ENCODE data around the gene ATE1. TPM values are rescaled to one million over a fixed set of nuclear protein-coding genes. Genes with fewer than 3 reads are reported as not detected.

Gene ATE1
- total RNA-seq, 1 experiment from 2014 or later, result 39.2 TPM

DNA sequence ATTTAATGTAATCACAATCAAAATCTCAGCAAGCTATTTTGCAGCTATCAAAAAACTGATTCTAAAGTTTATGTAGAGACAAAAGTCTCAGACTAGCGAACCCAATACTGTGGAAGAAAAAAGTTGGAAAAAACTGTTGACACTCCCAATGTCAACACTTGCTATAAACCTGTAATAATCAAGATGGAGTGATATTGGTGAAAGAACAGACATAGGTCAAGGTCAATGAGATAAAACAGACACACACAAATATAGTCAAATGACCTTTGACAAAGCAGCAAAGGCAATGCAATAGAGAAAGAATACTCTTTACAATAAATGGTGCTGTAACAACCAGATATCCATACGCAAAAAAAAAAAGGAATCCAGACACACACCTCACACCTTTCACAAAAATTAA lies 84.5 kb downstream of the ATE1 start:
- Histone ChIP-seq H3K4me2 (ENCODE audit: low read length) (no peak overlapping the region), H3K9ac (ENCODE audit: low read length) (no peak overlapping the region), H3K27me3 (ENCODE audit: insufficient read depth, low read length) (no peaks in the 10 kb centered on the region), H3K9me2 (ENCODE audit: insufficient read depth) (no peaks in the 10 kb centered on the region), H3K9me3 (ENCODE audit: control insufficient read depth in 1 of 2, insufficient read depth in 1 of 2, low read depth in 1 of 2, low read length in 2 of 2) (no peaks in the 10 kb centered on the region), H3K27ac (ENCODE audit: low read depth, low read length) (no peak overlapping the region), H3K4me3 (replicated peaks in 1 of 2; ENCODE audit: low read depth in 1 of 2, low read length in 2 of 2) (no peak overlapping the region), H2AFZ (ENCODE audit: low read depth, low read length, poor library complexity, severe bottlenecking) (no peak overlapping the region), H3K79me2 (ENCODE audit: insufficient read depth, low read length) (no peaks in the 10 kb centered on the region), H4K20me1 (ENCODE audit: insufficient read depth) (no peaks in the 10 kb centered on the region), H3K4me1 (ENCODE audit: control insufficient read depth in 1 of 2, insufficient read depth in 2 of 2, low read length in 2 of 2) (no peaks in the 10 kb centered on the region), H3K36me3 (ENCODE audit: control insufficient read depth in 1 of 2, insufficient read depth in 2 of 2, low read length in 2 of 2) (no peaks in the 10 kb centered on the region)
- RAD21 ChIA-PET (ENCODE audit: low non-redundant PET in 1 of 2, low total read pairs in 2 of 2, uncharacterized antibody in 2 of 2, unreplicated experiment in 2 of 2), result no interaction called here
- intact Hi-C loops (cut with micrococcal nuclease), result no loop called here
- ATAC-seq (no peak), DNase-seq (ENCODE audit: low read depth, low spot score) (no peak)
- POLR2A ChIA-PET, result no interaction called here
- no peak for TF ChIP-seq EZH2phosphoT487 (IDR thresholded peaks at IDR 0.05; ENCODE audit: borderline replicate concordance)
- TF ChIP-seq RAD21 (IDR thresholded peaks at IDR 0.05; ENCODE audit: low read depth), result no peak
- TF ChIP-seq, protein P1, sequence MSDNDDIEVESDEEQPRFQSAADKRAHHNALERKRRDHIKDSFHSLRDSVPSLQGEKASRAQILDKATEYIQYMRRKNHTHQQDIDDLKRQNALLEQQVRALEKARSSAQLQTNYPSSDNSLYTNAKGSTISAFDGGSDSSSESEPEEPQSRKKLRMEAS (IDR thresholded peaks at IDR 0.05), result no peak
- no peak for TF ChIP-seq JUND (IDR thresholded peaks at IDR 0.05)
- no peak for TF ChIP-seq FOSL1 (IDR thresholded peaks at IDR 0.05; ENCODE audit: low read depth)
- CTCF ChIA-PET, result interaction anchor here (1.4 kb wide), 1 partner anchor 19 kb away, joined by 4 read pairs; no protein-coding TSS in a partner anchor
- BruUV-seq (replicated peaks), result no TSS peak

DNA sequence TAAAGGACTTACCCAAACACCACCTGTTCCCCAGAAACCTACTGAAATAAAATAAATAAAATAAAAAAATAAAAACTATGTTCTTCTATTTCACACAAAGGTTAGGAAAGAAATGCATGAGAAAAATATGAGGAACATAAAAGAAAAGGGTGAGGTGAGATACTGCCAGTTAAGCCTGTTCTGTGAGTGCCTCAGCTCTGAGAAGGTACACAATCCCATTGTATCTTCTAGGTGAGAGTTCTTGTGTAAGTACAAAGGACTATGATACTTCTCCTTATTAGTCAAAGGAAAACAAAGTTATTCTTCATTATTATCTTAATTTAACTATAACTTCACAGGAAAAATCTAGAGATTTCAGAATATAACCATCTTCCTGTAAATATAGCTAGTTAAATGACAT lies 86.0 kb downstream of the ATE1 start:
- no peaks in the 10 kb centered on the region for H3K36me3 ChIP-seq (ENCODE audit: control insufficient read depth in 1 of 2, insufficient read depth in 2 of 2, low read length in 2 of 2)
- no peak overlapping the region for H3K4me3 ChIP-seq (replicated peaks in 1 of 2; ENCODE audit: low read depth in 1 of 2, low read length in 2 of 2)
- no peak for DNase-seq (ENCODE audit: low read depth, low spot score)
- H3K27ac ChIP-seq (ENCODE audit: low read depth, low read length), result no peak overlapping the region
- H3K4me2 ChIP-seq (ENCODE audit: low read length), result no peak overlapping the region
- ATAC-seq, result no peak
- TF ChIP-seq CBX3 (IDR thresholded peaks at IDR 0.05; ENCODE audit: low read depth) (no peak), ZFX (IDR thresholded peaks at IDR 0.05) (no peak), POLR2A (IDR thresholded peaks at IDR 0.05; ENCODE audit: borderline replicate concordance, extremely low read depth, insufficient read depth, insufficient read length) (no peak), RAD21 (IDR thresholded peaks at IDR 0.05; ENCODE audit: low read depth) (no peak), SP1 (IDR thresholded peaks at IDR 0.05; ENCODE audit: low read depth) (no peak), CEBPB (IDR thresholded peaks at IDR 0.05; ENCODE audit: low read depth) (no peak), ELF1 (IDR thresholded peaks at IDR 0.05; ENCODE audit: borderline replicate concordance, low read depth) (no peak), YY1 (IDR thresholded peaks at IDR 0.05; ENCODE audit: extremely low read depth, insufficient replicate concordance, low read depth, low read length) (no peak), SRF (IDR thresholded peaks at IDR 0.05; ENCODE audit: low read depth) (no peak), EZH2 (IDR thresholded peaks at IDR 0.05) (no peak), JUND (IDR thresholded peaks at IDR 0.05) (no peak)
- TF ChIP-seq, protein P2, sequence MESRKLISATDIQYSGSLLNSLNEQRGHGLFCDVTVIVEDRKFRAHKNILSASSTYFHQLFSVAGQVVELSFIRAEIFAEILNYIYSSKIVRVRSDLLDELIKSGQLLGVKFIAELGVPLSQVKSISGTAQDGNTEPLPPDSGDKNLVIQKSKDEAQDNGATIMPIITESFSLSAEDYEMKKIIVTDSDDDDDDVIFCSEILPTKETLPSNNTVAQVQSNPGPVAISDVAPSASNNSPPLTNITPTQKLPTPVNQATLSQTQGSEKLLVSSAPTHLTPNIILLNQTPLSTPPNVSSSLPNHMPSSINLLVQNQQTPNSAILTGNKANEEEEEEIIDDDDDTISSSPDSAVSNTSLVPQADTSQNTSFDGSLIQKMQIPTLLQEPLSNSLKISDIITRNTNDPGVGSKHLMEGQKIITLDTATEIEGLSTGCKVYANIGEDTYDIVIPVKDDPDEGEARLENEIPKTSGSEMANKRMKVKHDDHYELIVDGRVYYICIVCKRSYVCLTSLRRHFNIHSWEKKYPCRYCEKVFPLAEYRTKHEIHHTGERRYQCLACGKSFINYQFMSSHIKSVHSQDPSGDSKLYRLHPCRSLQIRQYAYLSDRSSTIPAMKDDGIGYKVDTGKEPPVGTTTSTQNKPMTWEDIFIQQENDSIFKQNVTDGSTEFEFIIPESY (IDR thresholded peaks at IDR 0.05; ENCODE audit: extremely low read depth, insufficient replicate concordance, low read length), result no peak
- TF ChIP-seq, protein P3, sequence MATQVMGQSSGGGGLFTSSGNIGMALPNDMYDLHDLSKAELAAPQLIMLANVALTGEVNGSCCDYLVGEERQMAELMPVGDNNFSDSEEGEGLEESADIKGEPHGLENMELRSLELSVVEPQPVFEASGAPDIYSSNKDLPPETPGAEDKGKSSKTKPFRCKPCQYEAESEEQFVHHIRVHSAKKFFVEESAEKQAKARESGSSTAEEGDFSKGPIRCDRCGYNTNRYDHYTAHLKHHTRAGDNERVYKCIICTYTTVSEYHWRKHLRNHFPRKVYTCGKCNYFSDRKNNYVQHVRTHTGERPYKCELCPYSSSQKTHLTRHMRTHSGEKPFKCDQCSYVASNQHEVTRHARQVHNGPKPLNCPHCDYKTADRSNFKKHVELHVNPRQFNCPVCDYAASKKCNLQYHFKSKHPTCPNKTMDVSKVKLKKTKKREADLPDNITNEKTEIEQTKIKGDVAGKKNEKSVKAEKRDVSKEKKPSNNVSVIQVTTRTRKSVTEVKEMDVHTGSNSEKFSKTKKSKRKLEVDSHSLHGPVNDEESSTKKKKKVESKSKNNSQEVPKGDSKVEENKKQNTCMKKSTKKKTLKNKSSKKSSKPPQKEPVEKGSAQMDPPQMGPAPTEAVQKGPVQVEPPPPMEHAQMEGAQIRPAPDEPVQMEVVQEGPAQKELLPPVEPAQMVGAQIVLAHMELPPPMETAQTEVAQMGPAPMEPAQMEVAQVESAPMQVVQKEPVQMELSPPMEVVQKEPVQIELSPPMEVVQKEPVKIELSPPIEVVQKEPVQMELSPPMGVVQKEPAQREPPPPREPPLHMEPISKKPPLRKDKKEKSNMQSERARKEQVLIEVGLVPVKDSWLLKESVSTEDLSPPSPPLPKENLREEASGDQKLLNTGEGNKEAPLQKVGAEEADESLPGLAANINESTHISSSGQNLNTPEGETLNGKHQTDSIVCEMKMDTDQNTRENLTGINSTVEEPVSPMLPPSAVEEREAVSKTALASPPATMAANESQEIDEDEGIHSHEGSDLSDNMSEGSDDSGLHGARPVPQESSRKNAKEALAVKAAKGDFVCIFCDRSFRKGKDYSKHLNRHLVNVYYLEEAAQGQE (IDR thresholded peaks at IDR 0.05; ENCODE audit: low read depth), result no peak
- intact Hi-C loops (cut with micrococcal nuclease), result no loop called here
- H3K9me3 ChIP-seq (ENCODE audit: control insufficient read depth in 1 of 2, insufficient read depth in 1 of 2, low read depth in 1 of 2, low read length in 2 of 2), result no peaks in the 10 kb centered on the region
- ChIA-PET CTCF (interaction anchor here (1.4 kb wide), 1 partner anchor 17 kb away, joined by 4 read pairs; no protein-coding TSS in a partner anchor), RAD21 (ENCODE audit: low non-redundant PET in 1 of 2, low total read pairs in 2 of 2, uncharacterized antibody in 2 of 2, unreplicated experiment in 2 of 2) (no interaction called here), POLR2A (no interaction called here)
- no peaks in the 10 kb centered on the region for H3K27me3 ChIP-seq (ENCODE audit: insufficient read depth, low read length)
- no TSS peak for BruUV-seq (replicated peaks)
- no peak overlapping the region for H2AFZ ChIP-seq (ENCODE audit: low read depth, low read length, poor library complexity, severe bottlenecking)
- H3K9ac ChIP-seq (ENCODE audit: low read length), result no peak overlapping the region
- H3K9me2 ChIP-seq (ENCODE audit: insufficient read depth), result no peaks in the 10 kb centered on the region
- no peaks in the 10 kb centered on the region for H3K4me1 ChIP-seq (ENCODE audit: control insufficient read depth in 1 of 2, insufficient read depth in 2 of 2, low read length in 2 of 2)
- H4K20me1 ChIP-seq (ENCODE audit: insufficient read depth), result no peaks in the 10 kb centered on the region
- no peaks in the 10 kb centered on the region for H3K79me2 ChIP-seq (ENCODE audit: insufficient read depth, low read length)

Data from HCT116 (cell line).